Measurements from ENCODE around the gene MYL3. TPM values are rescaled to one million over a fixed set of nuclear protein-coding genes. Genes with fewer than 3 reads are reported as not detected.

MYL3 gene
- polyA plus RNA-seq, 2 of the 4 experiments (the other 2 are of a cell fraction), result 0.25 TPM; not detected in 1

- H3K9me3 ChIP-seq, result no peaks in the 10 kb centered on the region
- H3K4me2 ChIP-seq, result no peak overlapping the region
- no peak for FAIRE-seq
- no peak for ATAC-seq
- no peak overlapping the region for H3K27ac ChIP-seq
- no peak for DNase-seq (ENCODE audit: low read depth in 1 of 2, low spot score in 1 of 2)
- TF ChIP-seq HMGXB4 (CRISPR knock-in tag; IDR thresholded peaks at IDR 0.05; ENCODE audit: borderline replicate concordance), result no peak
- TF ChIP-seq KDM5A (IDR thresholded peaks at IDR 0.05), result no peak
- no peak for TF ChIP-seq ATOH8 (CRISPR knock-in tag; IDR thresholded peaks at IDR 0.05; ENCODE audit: low read depth)
- TF ChIP-seq SMC3 (IDR thresholded peaks at IDR 0.05), result no peak
- TF ChIP-seq ZNF302 (CRISPR knock-in tag; IDR thresholded peaks at IDR 0.05), result no peak
- no peak for TF ChIP-seq GATA3 (IDR thresholded peaks at IDR 0.05; ENCODE audit: borderline replicate concordance)
- no peak for TF ChIP-seq KDM1A (IDR thresholded peaks at IDR 0.05; ENCODE audit: low read depth)
- no peak for TF ChIP-seq HDAC2 (IDR thresholded peaks at IDR 0.05)
- no peak for TF ChIP-seq RAD21 (conservative IDR thresholded peaks at IDR 0.05 in 1 of 2, IDR thresholded peaks at IDR 0.05 in 1 of 2)
- no peak for TF ChIP-seq FOXS1 (CRISPR knock-in tag; IDR thresholded peaks at IDR 0.05)
- no peak for TF ChIP-seq BHLHE40 (IDR thresholded peaks at IDR 0.05; ENCODE audit: low read depth, low read length)
- TF ChIP-seq CBX8 (IDR thresholded peaks at IDR 0.05), result no peak
- no peak for TF ChIP-seq MYC (IDR thresholded peaks at IDR 0.05; ENCODE audit: borderline replicate concordance, low read length)
- H3K4me3 ChIP-seq, result no peak overlapping the region
- ChIA-PET CTCF (no interaction called here), POLR2A (no interaction called here)
- 25% methylated on average over 4 of the region's 4 CpGs for WGBS (ENCODE audit: missing lambda C conversion rate)
- H3K4me1 ChIP-seq, result no peaks in the 10 kb centered on the region
Measured at GRCh38 chr3:46829699-46830208, 33.5 kb downstream of the MYL3 start.

- Histone ChIP-seq H3K27ac (no peak overlapping the region), H3K4me3 (no peak overlapping the region), H3K9me3 (peaks cover 10% of the 10 kb centered on the region; the same call in 2 of the 3 replicates), H3K4me2 (no peak overlapping the region), H3K4me1 (no peaks in the 10 kb centered on the region)
- TF ChIP-seq ESRRA (IDR thresholded peaks at IDR 0.05; ENCODE audit: borderline replicate concordance, low read length) (no peak), TFCP2L1 (CRISPR knock-in tag; IDR thresholded peaks at IDR 0.05) (no peak), BHLHE40 (IDR thresholded peaks at IDR 0.05; ENCODE audit: low read depth, low read length) (no peak), FOSB (CRISPR knock-in tag; IDR thresholded peaks at IDR 0.05) (no peak), CEBPB (IDR thresholded peaks at IDR 0.05) (no peak), E2F6 (IDR thresholded peaks at IDR 0.05; ENCODE audit: borderline replicate concordance, low read depth) (no peak), PHF8 (IDR thresholded peaks at IDR 0.05; ENCODE audit: borderline replicate concordance, low read depth) (no peak)
- CTCF ChIA-PET, result no interaction called here
- 67% methylated on average over 2 of the region's 2 CpGs for WGBS (ENCODE audit: missing lambda C conversion rate)
- FAIRE-seq, result no peak
- no peak for ATAC-seq
- POLR2A ChIA-PET, result no interaction called here
- DNase-seq (ENCODE audit: low read depth in 1 of 2, low spot score in 1 of 2), result no peak
Measured at GRCh38 chr3:46825450-46825849, 37.8 kb downstream of the MYL3 start.

- ChIA-PET POLR2A (no interaction called here), CTCF (interaction anchor here (1.3 kb wide), 1 partner anchor 43 kb away, joined by 4 read pairs; no protein-coding TSS in a partner anchor)
- Histone ChIP-seq H3K4me1 (no peaks in the 10 kb centered on the region), H3K9me3 (peaks cover 11% of the 10 kb centered on the region; the same call in 2 of the 3 replicates), H3K4me2 (no peak overlapping the region), H3K4me3 (no peak overlapping the region), H3K27ac (no peak overlapping the region)
- 33% methylated on average over 2 of the region's 2 CpGs for WGBS (ENCODE audit: missing lambda C conversion rate)
- no peak for ATAC-seq
- no peak for DNase-seq (ENCODE audit: low read depth in 1 of 2, low spot score in 1 of 2)
- no peak for FAIRE-seq
- TF ChIP-seq CBX2 (IDR thresholded peaks at IDR 0.05; ENCODE audit: borderline replicate concordance, low read depth) (no peak), RAD21 (conservative IDR thresholded peaks at IDR 0.05 in 1 of 2, IDR thresholded peaks at IDR 0.05 in 1 of 2) (no peak)
Measured at GRCh38 chr3:46824211-46824970, 38.9 kb downstream of the MYL3 start.

Measured in A549 (cell line).